ENCODE results near the gene DMRT1.
A peak's percentile ranks its signal among the peaks of the same experiment; 100 is the strongest.
"Not testable (repeated sequence)": the region's sequence is repeated elsewhere in the genome, so short reads cannot be mapped to it uniquely, and the experiment has no call there.

Gene DMRT1

GRCh38 chr9:860706-861105 lies 19.2 kb downstream of the DMRT1 start:
- DNase-seq = no peak

DNA sequence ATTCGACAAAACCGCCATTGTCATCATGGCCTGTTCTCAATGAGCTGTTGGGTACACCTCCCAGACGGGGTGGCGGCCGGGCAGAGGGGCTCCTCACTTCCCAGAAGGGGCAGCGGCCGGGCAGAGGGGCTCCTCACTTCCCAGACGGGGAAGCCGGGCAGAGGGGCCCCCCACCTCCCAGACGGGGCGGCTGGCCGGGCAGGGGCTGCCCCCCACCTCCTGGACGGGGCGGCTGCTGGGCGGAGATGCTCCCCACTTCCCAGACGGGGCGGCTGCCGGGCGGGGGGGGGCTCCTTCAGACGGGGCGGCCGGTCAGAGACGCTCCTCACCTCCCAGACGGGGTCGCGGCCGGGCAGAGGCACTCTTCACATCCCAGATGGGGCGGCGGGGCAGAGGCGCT lies 20.0 kb downstream of the DMRT1 start:
- not testable (repeated sequence) for DNase-seq

GRCh38 chr9:875119-875962 lies 33.8 kb downstream of the DMRT1 start:
- DNase-seq = no peak

DNA sequence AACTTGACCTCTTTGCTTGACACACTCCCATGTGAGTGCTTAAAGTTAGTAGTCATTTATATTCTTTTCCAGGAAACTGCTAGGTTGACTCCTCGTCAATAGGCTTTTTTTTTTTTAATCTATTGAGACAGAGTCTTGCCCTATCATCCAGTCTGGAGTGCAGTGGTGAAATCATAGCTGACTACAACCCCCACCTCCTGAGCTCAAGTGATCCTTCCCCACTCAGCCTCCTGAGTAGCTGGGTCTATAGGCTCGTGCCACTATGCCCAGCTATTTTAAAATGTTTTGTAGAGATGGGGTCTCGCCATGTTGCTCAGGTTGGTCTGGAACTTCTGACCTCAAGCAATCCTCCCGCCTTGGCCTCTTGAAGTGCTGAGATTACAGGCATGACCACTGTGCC lies 34.9 kb downstream of the DMRT1 start:
- DNase-seq = no peak

DNA sequence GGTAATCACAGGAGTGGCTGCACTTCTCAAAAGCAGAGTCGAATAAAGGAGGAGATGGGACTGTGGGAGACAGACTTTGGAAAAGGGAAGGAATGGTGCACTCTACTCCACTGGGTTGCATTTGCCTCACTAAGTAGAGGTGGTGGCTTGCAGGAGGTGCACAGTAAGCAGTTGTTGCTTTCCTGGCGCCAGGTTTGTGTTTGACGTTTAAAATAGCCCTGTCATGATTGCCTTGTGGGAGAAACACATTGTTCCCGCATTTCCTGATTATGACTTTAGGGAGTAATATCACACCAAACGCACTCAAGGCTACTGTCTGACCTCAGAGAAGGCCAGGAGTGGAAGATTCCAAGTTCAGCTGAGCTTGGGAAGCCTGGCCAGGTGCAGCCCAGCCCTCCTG lies 36.7 kb downstream of the DMRT1 start:
- DNase-seq = no peak

DNA sequence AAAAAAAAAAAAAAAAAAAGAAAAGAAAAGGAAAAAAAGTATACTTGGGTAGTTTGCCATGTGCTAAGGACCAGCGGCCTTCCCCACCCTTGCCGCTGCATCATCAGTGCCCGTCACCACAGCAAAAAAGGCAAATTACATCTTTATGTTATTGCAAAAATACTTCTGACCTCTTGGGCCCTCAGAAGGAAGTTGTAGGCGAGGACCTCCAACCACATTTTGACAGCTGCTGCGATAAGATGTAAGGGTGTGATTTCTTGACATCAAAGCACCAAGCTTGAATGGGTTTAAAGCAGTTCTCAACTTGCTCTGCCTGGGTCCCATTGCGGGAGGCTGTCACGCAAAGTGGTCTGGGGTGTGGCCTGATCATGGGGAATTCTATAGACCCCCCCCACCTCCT lies 39.2 kb downstream of the DMRT1 start:
- no peak for DNase-seq

DNA sequence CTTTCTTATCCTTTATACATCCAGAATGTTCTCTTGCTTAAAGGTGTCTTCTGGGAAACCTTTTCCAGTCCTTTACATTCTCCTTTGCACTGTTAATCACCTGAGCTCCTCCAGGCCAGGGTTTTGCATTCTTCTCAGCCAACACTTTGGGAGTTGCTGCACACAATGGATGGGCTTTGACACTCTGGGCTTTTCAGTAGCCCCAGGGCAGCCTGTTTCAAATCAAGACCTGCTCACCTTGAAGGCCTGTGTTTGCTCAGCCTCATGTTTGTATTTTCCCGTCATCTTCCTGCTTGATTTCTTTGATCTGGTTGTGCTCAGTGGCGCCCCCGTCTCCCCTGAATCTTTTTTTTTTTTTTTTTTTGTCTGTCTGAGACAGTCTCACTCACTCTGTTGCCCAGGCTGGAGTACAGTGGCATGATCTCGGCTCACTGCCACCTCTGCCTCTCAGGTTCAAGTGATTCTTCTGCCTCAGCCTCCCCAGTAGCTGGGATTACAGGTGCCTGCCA lies 41.0 kb downstream of the DMRT1 start:
- no peak for DNase-seq

- no peak for DNase-seq
Measured at GRCh38 chr9:883011-883410, 41.5 kb downstream of the DMRT1 start.

DNA sequence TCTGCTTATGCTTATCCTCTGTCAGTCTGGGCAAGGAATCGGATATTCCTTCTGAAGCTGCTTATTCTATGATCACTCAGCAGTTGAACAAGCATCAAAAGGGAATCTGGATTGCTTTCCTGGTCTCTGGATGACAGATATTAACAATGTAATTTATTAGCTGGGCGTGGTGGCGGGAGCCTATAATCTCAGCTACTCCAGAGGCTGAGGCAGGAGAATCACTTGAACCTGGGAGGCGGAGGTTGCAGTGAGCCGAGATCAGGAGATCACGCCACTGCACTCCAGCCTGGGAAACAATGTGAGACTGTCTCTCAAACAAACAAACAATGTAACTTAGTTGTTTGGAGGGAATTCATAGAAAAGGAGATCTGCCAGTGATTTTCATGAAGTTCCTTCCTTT lies 45.4 kb downstream of the DMRT1 start:
- no peak for DNase-seq

GRCh38 chr9:892123-892522 lies 50.6 kb downstream of the DMRT1 start:
- no peak for DNase-seq

GRCh38 chr9:893115-893514 lies 51.6 kb downstream of the DMRT1 start:
- DNase-seq = no peak

DNA sequence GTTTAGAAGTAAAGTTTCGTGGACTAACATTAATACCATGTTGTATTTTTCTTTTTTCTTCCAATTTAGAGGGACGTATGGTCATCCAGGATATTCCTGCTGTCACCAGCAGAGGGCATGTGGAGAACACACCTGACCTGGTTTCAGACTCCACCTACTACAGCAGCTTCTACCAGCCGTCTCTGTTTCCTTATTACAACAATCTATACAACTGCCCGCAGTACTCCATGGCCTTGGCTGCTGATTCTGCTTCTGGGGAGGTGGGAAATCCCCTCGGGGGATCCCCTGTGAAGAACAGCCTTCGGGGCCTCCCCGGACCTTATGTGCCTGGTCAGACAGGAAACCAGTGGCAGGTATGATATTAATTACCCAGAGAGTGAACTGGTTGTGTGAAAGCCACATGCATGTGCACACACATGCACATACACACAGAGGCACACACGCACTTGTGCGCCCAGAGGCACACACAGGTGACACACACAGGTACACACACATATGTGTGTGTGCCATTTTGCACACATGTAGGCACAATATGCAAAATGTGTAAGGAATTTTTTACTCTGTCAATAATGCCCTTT lies 52.4 kb downstream of the DMRT1 start:
- peak; percentile 43 for DNase-seq

DNA sequence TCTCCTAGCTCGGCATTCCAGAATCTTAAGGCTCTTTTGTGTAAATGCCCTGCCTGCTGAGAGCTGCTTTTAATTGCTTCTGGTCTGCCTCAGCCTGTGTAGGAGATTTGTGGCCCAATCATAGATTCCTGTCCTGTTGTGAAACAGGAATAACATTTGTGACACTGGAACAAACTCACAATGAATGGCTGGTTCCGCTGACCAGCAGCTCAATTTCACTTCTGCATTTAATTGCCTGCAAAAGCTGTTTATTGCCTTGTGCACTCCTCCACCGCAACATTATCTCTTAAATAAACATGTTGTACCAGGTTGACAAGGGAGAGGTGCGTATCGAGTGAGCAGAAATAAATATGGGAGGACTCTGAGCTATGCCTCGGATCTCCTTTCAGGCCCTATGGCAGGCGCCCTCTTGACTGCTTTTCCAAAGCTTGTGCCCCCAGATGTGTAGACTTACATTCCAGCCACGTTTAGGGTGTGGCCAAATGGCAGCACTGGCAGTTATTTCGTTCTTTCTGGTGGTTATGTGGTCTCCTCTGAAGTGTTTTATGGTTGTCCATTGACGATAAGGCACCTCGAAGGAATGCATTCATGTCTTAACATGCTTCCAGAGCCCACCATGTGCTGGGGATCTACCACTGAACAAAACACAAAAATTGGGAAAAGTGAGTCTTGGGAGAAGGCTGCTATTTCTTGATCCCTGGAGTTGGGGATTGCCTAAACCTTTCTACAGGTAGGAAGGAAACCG lies 58.1 kb downstream of the DMRT1 start:
- no peak for DNase-seq

DNA sequence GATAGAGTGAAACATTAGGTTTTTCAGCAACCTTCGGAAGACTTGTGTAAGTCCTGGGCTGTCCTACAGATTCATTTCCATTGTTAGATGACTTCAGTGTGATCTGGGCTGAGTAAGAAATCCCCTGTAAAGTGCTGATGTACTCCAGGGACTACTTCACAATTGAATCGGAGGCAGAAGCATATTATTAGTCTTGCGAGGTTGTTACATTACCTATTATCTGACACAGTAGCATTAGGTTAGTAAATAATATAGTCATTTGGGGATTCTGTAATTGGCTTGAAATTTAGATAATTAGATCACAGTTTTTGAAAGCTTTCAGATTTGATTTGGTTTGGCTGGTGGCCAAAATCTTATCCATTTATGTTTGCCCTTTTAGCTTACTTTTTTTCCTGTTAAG lies 62.4 kb downstream of the DMRT1 start:
- no peak for DNase-seq

DNA sequence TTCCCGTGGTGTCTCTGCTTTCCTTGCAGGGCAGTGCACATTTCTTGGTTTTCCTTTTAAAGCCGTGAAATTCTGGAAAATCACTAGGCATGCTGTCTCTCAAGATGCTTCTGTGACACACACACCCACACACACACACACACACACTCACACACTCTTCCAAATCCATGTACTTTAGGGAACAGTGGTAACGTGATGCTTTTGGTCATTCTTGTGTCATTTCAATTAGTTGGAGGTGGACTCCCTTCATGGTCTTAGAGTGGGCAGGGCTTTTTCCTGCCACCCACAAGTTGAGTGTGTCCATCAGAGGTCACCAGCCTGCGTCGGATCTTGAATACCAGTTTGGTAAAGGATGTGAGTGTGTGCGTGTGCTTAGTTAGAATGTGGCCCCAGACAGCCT lies 64.4 kb downstream of the DMRT1 start:
- DNase-seq = no peak

GRCh38 chr9:908536-909205 lies 67.2 kb downstream of the DMRT1 start:
- no peak for DNase-seq

DNA sequence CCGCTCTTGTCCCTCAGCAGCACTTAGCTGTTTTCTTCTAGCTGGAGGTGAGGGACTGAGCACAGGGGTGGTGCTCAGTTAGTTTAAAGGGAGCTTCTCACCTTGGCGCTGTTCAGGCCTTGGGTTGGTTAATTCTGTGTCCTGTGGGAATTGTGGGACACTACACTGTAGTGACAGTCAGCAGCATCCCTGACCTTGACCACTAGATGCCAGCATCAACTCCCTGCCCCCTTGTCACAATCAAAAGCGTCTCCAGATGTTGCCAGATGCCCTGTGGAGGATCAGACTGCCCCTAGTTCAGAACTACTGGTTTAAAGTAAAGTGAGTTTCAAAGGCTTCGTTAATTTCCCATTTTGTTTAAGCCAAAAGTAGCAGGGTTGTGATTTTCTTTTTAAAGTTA lies 69.5 kb downstream of the DMRT1 start:
- no peak for DNase-seq

- no peak for DNase-seq
Measured at GRCh38 chr9:912776-913175, 71.3 kb downstream of the DMRT1 start.

- DNase-seq = not testable (repeated sequence)
Measured at GRCh38 chr9:913526-913925, 72.0 kb downstream of the DMRT1 start.

DNA sequence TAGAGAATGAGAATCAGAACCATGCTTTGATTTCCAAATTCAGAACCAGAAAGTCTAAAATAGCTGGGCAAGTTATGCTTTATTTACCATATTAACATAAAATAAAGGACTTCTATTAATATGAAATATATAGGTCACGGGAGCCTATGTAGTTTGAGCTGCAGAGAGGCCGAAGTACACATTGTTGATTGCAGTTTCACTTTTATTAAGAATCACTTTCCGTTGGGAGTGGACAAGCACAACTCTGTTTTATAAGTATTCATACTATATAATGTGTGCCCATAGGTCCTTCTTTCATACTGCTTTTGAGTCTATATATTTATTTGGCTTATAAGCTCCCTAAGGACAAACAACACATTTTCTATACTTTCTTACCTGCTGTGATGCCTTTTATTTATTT lies 76.2 kb downstream of the DMRT1 start:
- no peak for DNase-seq

DNA sequence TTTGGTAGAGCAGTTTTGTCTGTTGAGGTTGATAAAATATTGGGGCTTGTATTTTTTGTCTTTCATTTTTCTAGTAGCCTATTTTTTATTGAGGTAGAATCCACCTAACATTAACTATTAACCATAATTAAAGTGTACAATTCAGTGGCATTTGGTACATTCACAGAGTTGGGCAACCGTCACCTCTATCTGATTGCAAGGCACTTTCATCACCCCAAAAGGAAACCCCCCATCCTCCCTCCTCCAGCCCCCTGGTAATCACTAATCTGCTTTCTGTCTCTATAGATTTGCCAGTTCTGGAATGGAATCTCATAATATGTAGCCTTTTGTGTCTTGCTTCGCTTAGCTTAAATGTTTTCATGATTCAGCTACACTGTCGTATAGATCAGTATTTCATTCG lies 79.4 kb downstream of the DMRT1 start:
- no peak for DNase-seq

GRCh38 chr9:922171-922570 lies 80.7 kb downstream of the DMRT1 start:
- DNase-seq = no peak

GRCh38 chr9:922731-923130 lies 81.2 kb downstream of the DMRT1 start:
- DNase-seq = no peak
